HCT116 (cell line): ENCODE data around the gene ABCA6. TPM values are rescaled to one million over a fixed set of nuclear protein-coding genes. Genes with fewer than 3 reads are reported as not detected.

Experiments
- ATAC-seq: fragments of 200-7000 bp; cut with Tn5 transposase; 2 replicates; pipeline ENCODE4 v1.9.1; 2020; ENCODE audit warnings: mild to moderate bottlenecking, moderate library complexity
- BruUV-seq: library from RNA; stranded (reverse); fragments of 400-500 nt; replicated peaks from 2 replicates; lab custom pipeline; 2021; lab: Mats Ljungman, UMichigan
- CTCF ChIA-PET: fragments of 300-600 bp; sonication (Branson Sonifier 250); formaldehyde crosslinking; loops from one replicate; lab custom pipeline; 2021; ENCODE audit warnings: antibody characterized with exemption; lab: Charles Lee
- POLR2A ChIA-PET: fragments of 300-600, 350-600 bp; sonication (Branson Sonifier 250); formaldehyde crosslinking; loops from one replicate; lab custom pipeline; 2021; ENCODE audit warnings: antibody characterized with exemption; lab: Charles Lee
- RAD21 ChIA-PET, 2 experiments: fragments of 300-600 bp; sonication (Branson Sonifier 250); formaldehyde crosslinking; loops; one replicate each; lab custom pipeline; 2023; ENCODE audit warnings: low total read pairs in 2 of 2; ENCODE audit not compliant: uncharacterized antibody in 2 of 2, unreplicated experiment in 2 of 2, low non-redundant PET in 1 of 2; lab: Charles Lee
- DNase-seq: peaks from one replicate; pipeline ENCODE4 v3.0.0-alpha.2; 2010; ENCODE audit warnings: low read depth, low spot score
- H2AFZ ChIP-seq: fragments of 200-600 bp; shearing (Covaris generic), sonication (generic); 2 replicates; pipeline ENCODE4 v1.6.1; 2017; ENCODE audit warnings: low read depth, mixed run types, mixed read lengths, antibody characterized with exemption, low read length; ENCODE audit not compliant: poor library complexity, severe bottlenecking
- H3K27ac ChIP-seq: 2 replicates; pipeline ENCODE4 v1.5.1; 2012; ENCODE audit warnings: low read depth, low read length
- H3K27me3 ChIP-seq: fragments of 200-600 bp; sonication (generic); 2 replicates; pipeline ENCODE4 v1.6.1; 2016; ENCODE audit warnings: mixed run types, low read length, mixed read lengths; ENCODE audit not compliant: insufficient read depth
- H3K36me3 ChIP-seq, 2 experiments: fragments of 200-500 bp in 1 of 2; fragments of 200-600 bp in 1 of 2; sonication (Bioruptor generic) in 1 of 2; sonication (generic) in 1 of 2; 2 replicates each; pipeline versions ENCODE4 v1.5.1 to v1.6.1; 2014 to 2016; ENCODE audit warnings: low read length in 2 of 2, inconsistent platforms in 1 of 2, mixed read lengths in 1 of 2, mixed run types in 1 of 2; ENCODE audit not compliant: insufficient read depth in 2 of 2, control insufficient read depth in 1 of 2
- H3K4me1 ChIP-seq, 2 experiments: fragments of 200-600 bp in 1 of 2; sonication (generic) in 1 of 2; 2 replicates each; pipeline versions ENCODE4 v1.5.1 to v1.6.1; 2012 to 2017; ENCODE audit warnings: low read length in 2 of 2, inconsistent platforms in 1 of 2, mild to moderate bottlenecking in 1 of 2, mixed read lengths in 1 of 2, mixed run types in 1 of 2, moderate library complexity in 1 of 2; ENCODE audit not compliant: insufficient read depth in 2 of 2, control insufficient read depth in 1 of 2
- H3K4me2 ChIP-seq: fragments of 200-600 bp; sonication (generic); 2 replicates; pipeline ENCODE4 v1.6.1; 2017; ENCODE audit warnings: mixed run types, low read length, mixed read lengths
- H3K4me3 ChIP-seq, 2 experiments: fragments of 200-600 bp in 1 of 2; sonication (generic) in 1 of 2; replicated peaks in 1 of 2; 2 replicates each; pipeline ENCODE4 v1.5.1; 2011 to 2016; ENCODE audit warnings: low read length in 2 of 2, control low read depth in 1 of 2, low read depth in 1 of 2, mild to moderate bottlenecking in 1 of 2, mixed read lengths in 1 of 2, mixed run types in 1 of 2
- H3K79me2 ChIP-seq: fragments of 200-600 bp; sonication (generic); 2 replicates; pipeline ENCODE4 v1.6.1; 2017; ENCODE audit warnings: mild to moderate bottlenecking, mixed run types, low read length, moderate library complexity, mixed read lengths; ENCODE audit not compliant: insufficient read depth
- H3K9ac ChIP-seq: fragments of 200-600 bp; sonication (generic); 2 replicates; pipeline ENCODE4 v1.6.1; 2016; ENCODE audit warnings: low read length, mixed read lengths
- H3K9me2 ChIP-seq: fragments of 200-600 bp; sonication (generic), shearing (Covaris generic); 2 replicates; pipeline ENCODE4 v1.6.1; 2017; ENCODE audit warnings: mixed run types, mild to moderate bottlenecking, moderate library complexity; ENCODE audit not compliant: insufficient read depth
- H3K9me3 ChIP-seq, 2 experiments: fragments of 200-500 bp in 1 of 2; fragments of 200-600 bp in 1 of 2; sonication (Bioruptor generic) in 1 of 2; sonication (generic) in 1 of 2; 2 replicates each; pipeline ENCODE4 v1.6.1; 2014 to 2017; ENCODE audit warnings: low read length in 2 of 2, mixed read lengths in 2 of 2, inconsistent platforms in 1 of 2, low read depth in 1 of 2, mild to moderate bottlenecking in 1 of 2, mixed run types in 1 of 2, moderate library complexity in 1 of 2; ENCODE audit not compliant: control insufficient read depth in 1 of 2, insufficient read depth in 1 of 2
- H4K20me1 ChIP-seq: fragments of 200-600 bp; sonication (generic), shearing (Covaris generic); 2 replicates; pipeline ENCODE4 v1.6.1; 2017; ENCODE audit warnings: mixed run types, mild to moderate bottlenecking, moderate library complexity; ENCODE audit not compliant: insufficient read depth
- CEBPB ChIP-seq: IDR thresholded peaks from 2 replicates; pipeline ENCODE4 v1.6.1; 2012; ENCODE audit warnings: low read depth
- CTCF ChIP-seq, 3 experiments: fragments of 200-600 bp in 1 of 3; sonication (generic) in 1 of 3; IDR thresholded peaks in 2 of 3; conservative IDR thresholded peaks in 1 of 3; 2 replicates each; pipeline ENCODE4 v1.5.1; 2012 to 2017; ENCODE audit warnings: low read depth in 2 of 3, low read length in 2 of 3, antibody characterized with exemption in 1 of 3, borderline replicate concordance in 1 of 3, control low read depth in 1 of 3, mild to moderate bottlenecking in 1 of 3, mixed read lengths in 1 of 3, mixed run types in 1 of 3, moderate library complexity in 1 of 3; ENCODE audit not compliant: insufficient read depth in 1 of 3
- ELF1 ChIP-seq: IDR thresholded peaks from 2 replicates; pipeline ENCODE4 v1.6.1; 2012; ENCODE audit warnings: low read depth, borderline replicate concordance
- EZH2 ChIP-seq: fragments of 200-600 bp; sonication (generic); IDR thresholded peaks from 2 replicates; pipeline ENCODE4 v1.6.1; 2017; ENCODE audit warnings: antibody characterized with exemption, mixed run types
- EZH2phosphoT487 ChIP-seq: fragments of 200-600 bp; IDR thresholded peaks from 2 replicates; pipeline ENCODE4 v1.6.1; 2018; ENCODE audit warnings: antibody characterized with exemption, borderline replicate concordance
- FOSL1 ChIP-seq: IDR thresholded peaks from 2 replicates; pipeline ENCODE4 v1.6.1; 2012; ENCODE audit warnings: low read depth
- POLR2A ChIP-seq: IDR thresholded peaks from 2 replicates; pipeline ENCODE4 v1.7.0; 2011; ENCODE audit warnings: borderline replicate concordance; ENCODE audit not compliant: insufficient read depth, insufficient read length; ENCODE audit errors: extremely low read depth
- POLR2AphosphoS5 ChIP-seq: IDR thresholded peaks from 2 replicates; pipeline ENCODE4 v1.6.1; 2011; ENCODE audit warnings: mild to moderate bottlenecking, low read depth, low read length, moderate library complexity
- RAD21 ChIP-seq: IDR thresholded peaks from 2 replicates; pipeline ENCODE4 v1.6.1; 2012; ENCODE audit warnings: low read depth, mild to moderate bottlenecking
- SP1 ChIP-seq: IDR thresholded peaks from 2 replicates; pipeline ENCODE4 v1.6.1; 2012; ENCODE audit warnings: low read depth
- YY1 ChIP-seq: IDR thresholded peaks from 2 replicates; pipeline ENCODE4 v1.6.1; 2011; ENCODE audit warnings: low read length, low read depth, moderate library complexity, mild to moderate bottlenecking; ENCODE audit not compliant: insufficient replicate concordance; ENCODE audit errors: extremely low read depth
- ZBTB33 ChIP-seq: IDR thresholded peaks from 2 replicates; pipeline ENCODE4 v1.6.1; 2011; ENCODE audit warnings: mild to moderate bottlenecking, low read length, moderate library complexity; ENCODE audit not compliant: insufficient replicate concordance; ENCODE audit errors: extremely low read depth
- ZNF274 ChIP-seq: fragments of 200-500 bp; sonication (Bioruptor generic); IDR thresholded peaks from 2 replicates; pipeline ENCODE4 v1.6.1; 2014; ENCODE audit warnings: mild to moderate bottlenecking, low read depth, low read length, inconsistent platforms
- intact Hi-C: fragments of 100-400 bp; cut with micrococcal nuclease; formaldehyde crosslinking; loops from 2 replicates; pipeline ENCODE4 v1.10.0; 2022
- total RNA-seq: library from RNA; stranded (reverse); gene quantifications from one replicate; pipeline ENCODE4 v1.2.1, GENCODE V29; 2021; ENCODE audit not compliant: unreplicated experiment
- TF ChIP-seq, protein P1 (sequence below): IDR thresholded peaks from 2 replicates; pipeline ENCODE4 v1.6.1; 2012
- TF ChIP-seq, protein P2 (sequence below): IDR thresholded peaks from 2 replicates; pipeline ENCODE4 v1.6.1; 2012

Gene ABCA6
- total RNA-seq, 1 experiment from 2014 or later, result 0.44 TPM

DNA sequence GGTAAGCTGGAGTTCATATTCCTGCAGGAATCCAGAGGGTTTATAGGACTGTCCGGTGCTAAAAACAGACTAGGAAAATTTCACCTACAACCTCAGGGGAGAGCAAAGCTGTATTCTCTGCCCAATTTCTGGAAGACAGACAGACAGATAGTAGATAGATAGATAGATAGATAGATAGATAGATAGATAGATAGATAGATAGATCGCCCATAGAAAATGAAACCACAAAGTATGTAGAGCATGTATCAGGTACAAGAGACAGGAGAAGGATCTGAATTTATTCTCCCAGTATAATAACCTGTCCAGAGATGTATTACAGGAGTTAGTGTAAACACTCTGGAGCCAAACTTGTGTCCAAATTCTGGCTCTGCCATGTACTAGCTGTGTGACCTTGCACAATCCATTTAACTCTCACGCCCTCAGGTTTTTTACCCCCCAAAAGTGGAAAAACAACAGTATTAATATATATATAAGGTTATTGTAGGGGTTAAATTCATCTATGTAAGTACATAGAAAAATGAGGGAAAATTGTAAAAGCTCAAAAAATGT lies 2.1 kb upstream of the ABCA6 start (continued):
- TF ChIP-seq CEBPB (no peak), CTCF (IDR thresholded peaks at IDR 0.05 in 2 of 3, conservative IDR thresholded peaks at IDR 0.05 in 1 of 3; ENCODE audit: borderline replicate concordance in 1 of 3, insufficient read depth in 1 of 3, low read depth in 2 of 3, low read length in 2 of 3) (no peak)
- TF ChIP-seq, all 23 proteins: peak for 0

GRCh38 chr17:69143151-69143550 lies 1.5 kb upstream of the ABCA6 start:
- Histone ChIP-seq H3K4me2 (no peak overlapping the region), H3K4me1 (no peaks in the 10 kb centered on the region), H4K20me1 (no peaks in the 10 kb centered on the region), H3K36me3 (no peaks in the 10 kb centered on the region), H3K9me2 (no peaks in the 10 kb centered on the region), H3K9ac (no peak overlapping the region), H3K27ac (no peak overlapping the region), H3K9me3 (no peaks in the 10 kb centered on the region)
- RAD21 ChIA-PET, result no interaction called here
- CTCF ChIA-PET, result no interaction called here
- no TSS peak for BruUV-seq
- DNase-seq (no peak), ATAC-seq (no peak)
- POLR2A ChIA-PET, result no interaction called here
- TF ChIP-seq POLR2A (no peak), RAD21 (no peak), POLR2AphosphoS5 (no peak), EZH2 (no peak), ZNF274 (no peak), ZBTB33 (no peak), EZH2phosphoT487 (no peak), SP1 (no peak), FOSL1 (no peak), ELF1 (no peak), CTCF (IDR thresholded peaks at IDR 0.05 in 2 of 3, conservative IDR thresholded peaks at IDR 0.05 in 1 of 3; ENCODE audit: borderline replicate concordance in 1 of 3, insufficient read depth in 1 of 3, low read depth in 2 of 3, low read length in 2 of 3) (no peak), YY1 (no peak), CEBPB (no peak)
- TF ChIP-seq, protein P1, sequence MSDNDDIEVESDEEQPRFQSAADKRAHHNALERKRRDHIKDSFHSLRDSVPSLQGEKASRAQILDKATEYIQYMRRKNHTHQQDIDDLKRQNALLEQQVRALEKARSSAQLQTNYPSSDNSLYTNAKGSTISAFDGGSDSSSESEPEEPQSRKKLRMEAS, result no peak
- TF ChIP-seq, protein P2, sequence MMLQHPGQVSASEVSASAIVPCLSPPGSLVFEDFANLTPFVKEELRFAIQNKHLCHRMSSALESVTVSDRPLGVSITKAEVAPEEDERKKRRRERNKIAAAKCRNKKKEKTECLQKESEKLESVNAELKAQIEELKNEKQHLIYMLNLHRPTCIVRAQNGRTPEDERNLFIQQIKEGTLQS, result no peak
- TF ChIP-seq, all 23 proteins: peak for 0
- Histone ChIP-seq H3K79me2 (no peaks in the 10 kb centered on the region), H3K4me3 (no peak overlapping the region), H3K27me3 (no peaks in the 10 kb centered on the region), H2AFZ (no peak overlapping the region)
- intact Hi-C loops, result no loop called here
